BJ (cell line): ENCODE data around the gene LMCD1. TPM values are rescaled to one million over a fixed set of nuclear protein-coding genes. Genes with fewer than 3 reads are reported as not detected.

Experiments used
- CTCF ChIA-PET: fragments of 350-600 bp; formaldehyde crosslinking; extraction: SDS; loops from one replicate; lab custom pipeline; 2021; ENCODE audit warnings: antibody characterized with exemption, inconsistent platforms; lab: Yijun Ruan, JAX
- POLR2A ChIA-PET: fragments of 300-600 bp; sonication (Branson Sonifier 250); formaldehyde crosslinking; extraction: SDS; loops from one replicate; lab custom pipeline; 2021; ENCODE audit warnings: antibody characterized with exemption; lab: Charles Lee
- DNase-seq: peaks from one replicate; pipeline ENCODE4 v3.0.0-alpha.2; 2011; ENCODE audit warnings: low read depth
- H3K27me3 ChIP-seq: 2 replicates; pipeline ENCODE4 v1.6.0; 2011; ENCODE audit warnings: low read length; ENCODE audit not compliant: control insufficient read depth, insufficient read depth
- H3K36me3 ChIP-seq: 2 replicates; pipeline ENCODE4 v1.5.1; 2011; ENCODE audit warnings: low read length; ENCODE audit not compliant: control insufficient read depth, insufficient read depth
- H3K4me3 ChIP-seq: 2 replicates; pipeline ENCODE4 v1.5.1; 2011; ENCODE audit warnings: low read depth, mild to moderate bottlenecking, control low read depth, low read length
- polyA plus RNA-seq: library from polyadenylated mRNA; depleted of rRNA; stranded (reverse); fragments of >200 nt; gene quantifications from 2 replicates; pipeline ENCODE4 v1.2.3, GENCODE V29; 2011
- TF ChIP-seq, protein P1 (sequence below): IDR thresholded peaks from 2 replicates; pipeline ENCODE4 v1.5.1; 2011; ENCODE audit warnings: low read depth, mild to moderate bottlenecking, control low read depth, inconsistent platforms, low read length, moderate library complexity; ENCODE audit not compliant: insufficient read depth

The LMCD1 gene
- polyA plus RNA-seq, 1 experiment, result 168 TPM

DNA sequence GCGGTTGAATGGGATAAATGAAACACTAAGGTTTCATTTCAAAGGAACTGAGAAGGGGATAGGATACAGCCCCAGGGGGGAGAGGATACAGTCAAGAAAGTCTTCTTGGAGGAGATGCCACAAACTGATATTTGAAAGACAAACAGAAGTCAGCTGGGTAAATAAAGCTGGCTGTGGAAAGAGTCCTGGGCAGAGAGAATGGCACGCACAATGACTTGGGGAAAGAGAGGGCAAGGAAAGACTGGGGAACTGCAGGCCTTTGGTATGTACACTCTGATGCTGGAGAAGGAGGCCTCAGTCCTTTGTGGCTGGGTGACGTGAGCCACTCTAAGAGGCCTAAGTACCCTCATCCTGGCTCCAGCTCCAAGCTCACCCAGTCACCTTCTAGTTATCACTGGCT is 45.2 kb upstream of the LMCD1 start:
- TF ChIP-seq, protein P1, sequence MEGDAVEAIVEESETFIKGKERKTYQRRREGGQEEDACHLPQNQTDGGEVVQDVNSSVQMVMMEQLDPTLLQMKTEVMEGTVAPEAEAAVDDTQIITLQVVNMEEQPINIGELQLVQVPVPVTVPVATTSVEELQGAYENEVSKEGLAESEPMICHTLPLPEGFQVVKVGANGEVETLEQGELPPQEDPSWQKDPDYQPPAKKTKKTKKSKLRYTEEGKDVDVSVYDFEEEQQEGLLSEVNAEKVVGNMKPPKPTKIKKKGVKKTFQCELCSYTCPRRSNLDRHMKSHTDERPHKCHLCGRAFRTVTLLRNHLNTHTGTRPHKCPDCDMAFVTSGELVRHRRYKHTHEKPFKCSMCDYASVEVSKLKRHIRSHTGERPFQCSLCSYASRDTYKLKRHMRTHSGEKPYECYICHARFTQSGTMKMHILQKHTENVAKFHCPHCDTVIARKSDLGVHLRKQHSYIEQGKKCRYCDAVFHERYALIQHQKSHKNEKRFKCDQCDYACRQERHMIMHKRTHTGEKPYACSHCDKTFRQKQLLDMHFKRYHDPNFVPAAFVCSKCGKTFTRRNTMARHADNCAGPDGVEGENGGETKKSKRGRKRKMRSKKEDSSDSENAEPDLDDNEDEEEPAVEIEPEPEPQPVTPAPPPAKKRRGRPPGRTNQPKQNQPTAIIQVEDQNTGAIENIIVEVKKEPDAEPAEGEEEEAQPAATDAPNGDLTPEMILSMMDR, result no peak
- ChIA-PET POLR2A (no interaction called here), CTCF (interaction anchor here (0.9 to 3.7 kb wide), 7 partner anchors 11 to 166 kb away, joined by 3 to 14 read pairs (median 4); partner anchors contain the start of gene LMCD1)
- H3K4me3 ChIP-seq, result no peak overlapping the region
- H3K36me3 ChIP-seq, result no peaks in the 10 kb centered on the region
- no peaks in the 10 kb centered on the region for H3K27me3 ChIP-seq
- no peak for DNase-seq

DNA sequence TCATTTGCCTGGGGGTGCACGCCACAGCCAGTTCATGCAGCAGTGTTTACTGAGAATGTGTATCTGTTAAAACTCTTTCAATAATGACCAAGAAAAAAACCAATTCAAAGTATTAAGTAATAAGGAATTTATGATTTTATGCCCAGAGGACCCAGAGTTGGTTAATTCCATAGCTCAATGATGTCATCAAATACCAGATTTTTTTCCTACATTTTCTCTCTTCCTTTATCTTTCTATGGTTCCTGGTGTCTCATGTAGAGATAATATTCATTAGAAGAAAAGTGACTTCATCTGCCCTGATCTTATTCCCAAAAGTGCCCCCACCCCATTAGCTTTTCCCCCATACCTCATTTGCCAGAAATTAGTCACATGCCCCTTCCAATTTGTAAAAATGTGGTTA is 44.6 kb upstream of the LMCD1 start:
- Histone ChIP-seq H3K4me3 (no peak overlapping the region), H3K27me3 (no peaks in the 10 kb centered on the region), H3K36me3 (no peaks in the 10 kb centered on the region)
- DNase-seq, result no peak
- ChIA-PET CTCF (interaction anchor here (0.9 to 3.7 kb wide), 9 partner anchors 12 to 165 kb away, joined by 3 to 14 read pairs (median 4); partner anchors contain the start of gene LMCD1), POLR2A (interaction anchor here (0.6 kb wide), 1 partner anchor 394 kb away, joined by 4 read pairs; no protein-coding TSS in a partner anchor)
- TF ChIP-seq, protein P1, result no peak

DNA sequence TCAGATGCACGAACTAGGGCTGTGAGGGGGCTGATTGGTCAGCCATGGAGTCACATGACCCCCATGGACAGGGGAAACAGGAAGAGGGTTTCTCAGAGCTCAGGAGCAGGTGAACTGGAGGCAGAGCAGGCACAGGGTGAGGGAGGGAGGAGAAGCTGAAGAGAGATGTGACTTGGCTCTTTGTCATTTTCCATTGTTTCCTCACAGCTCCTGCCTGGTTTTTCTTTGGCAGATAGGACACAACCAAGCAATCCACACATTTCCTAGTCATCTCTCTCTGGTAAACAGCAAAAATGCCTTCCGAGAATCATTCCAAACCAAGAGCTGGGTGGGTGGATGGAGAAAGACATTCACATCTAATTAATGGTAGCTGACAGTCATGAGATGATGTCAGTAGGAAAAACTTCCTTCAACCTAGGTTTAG is 43.4 kb upstream of the LMCD1 start:
- no peaks in the 10 kb centered on the region for H3K27me3 ChIP-seq
- peak; percentile 90 for DNase-seq
- H3K36me3 ChIP-seq, result no peaks in the 10 kb centered on the region
- TF ChIP-seq, protein P1, result no peak
- POLR2A ChIA-PET, result interaction anchor here (0.6 to 1.6 kb wide), 6 partner anchors 31 to 142 kb away, joined by 3 to 8 read pairs (median 6); partner anchors contain the start of gene LMCD1
- no peak overlapping the region for H3K4me3 ChIP-seq
- CTCF ChIA-PET, result interaction anchor here (0.9 to 3.7 kb wide), 6 partner anchors 13 to 162 kb away, joined by 3 to 14 read pairs (median 4); no protein-coding TSS in a partner anchor

DNA sequence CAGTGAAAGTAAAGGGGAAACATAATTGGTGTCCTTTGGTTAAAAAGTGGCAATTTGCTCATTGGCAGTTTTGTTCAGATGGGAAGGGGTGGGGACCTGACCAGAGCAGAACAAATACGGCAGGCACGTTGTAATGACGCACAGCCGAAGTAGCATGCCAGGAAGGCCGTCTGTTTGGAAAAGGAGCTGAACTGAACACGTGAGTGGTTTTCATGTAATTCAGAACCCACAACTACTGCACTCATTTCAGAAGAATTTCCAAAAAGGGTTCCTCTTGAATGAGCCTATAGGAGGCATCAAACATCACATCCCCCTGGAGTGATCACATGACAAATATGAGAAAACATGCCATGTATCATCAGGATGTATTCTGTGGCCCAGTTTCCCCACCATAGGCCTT is 42.9 kb upstream of the LMCD1 start:
- POLR2A ChIA-PET, result interaction anchor here (0.5 to 1.6 kb wide), 5 partner anchors 13 to 88 kb away, joined by 4 to 8 read pairs (median 6); partner anchors contain the start of gene LMCD1
- DNase-seq, result peak; percentile 93
- CTCF ChIA-PET, result interaction anchor here (0.9 to 3.7 kb wide), 8 partner anchors 14 to 164 kb away, joined by 3 to 14 read pairs (median 4); no protein-coding TSS in a partner anchor
- Histone ChIP-seq H3K27me3 (no peaks in the 10 kb centered on the region), H3K4me3 (no peak overlapping the region), H3K36me3 (no peaks in the 10 kb centered on the region)
- TF ChIP-seq, protein P1, result 0 out of 2 replicates have a peak, but pooled peaks have one; percentile 11

DNA sequence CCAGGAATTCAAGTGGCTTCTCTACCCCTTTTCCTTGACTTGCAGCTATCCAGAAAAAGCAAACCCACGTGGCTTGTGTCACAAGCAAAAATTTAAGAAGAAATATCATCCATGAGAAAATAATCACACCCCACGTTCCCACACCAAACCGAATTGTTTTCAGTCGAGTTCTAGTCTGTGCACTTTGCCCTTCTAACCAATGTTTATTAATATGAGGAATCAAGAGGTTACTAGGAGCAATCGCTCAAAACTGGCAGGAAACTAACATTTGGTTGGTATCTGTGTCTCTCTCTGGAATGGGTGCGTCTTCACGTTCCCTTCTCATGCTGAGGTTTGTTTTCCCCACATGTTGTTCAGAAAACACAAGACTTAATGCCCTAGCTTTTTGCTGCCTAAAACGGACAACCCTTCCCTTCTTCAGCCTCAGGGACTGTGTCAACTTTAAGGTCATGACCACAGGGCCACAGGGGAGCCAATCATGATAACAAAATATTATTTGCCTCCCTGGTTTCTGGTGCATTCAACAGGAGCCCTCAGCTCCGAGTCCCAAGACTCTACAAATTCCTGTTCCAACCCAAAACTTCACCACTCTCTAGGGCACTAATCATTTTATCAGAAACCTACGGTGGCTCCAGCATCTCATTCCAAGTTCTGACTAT is 41.4 kb upstream of the LMCD1 start:
- TF ChIP-seq, protein P1, result no peak
- DNase-seq, result no peak
- Histone ChIP-seq H3K36me3 (no peaks in the 10 kb centered on the region), H3K4me3 (no peak overlapping the region), H3K27me3 (no peaks in the 10 kb centered on the region)
- ChIA-PET POLR2A (interaction anchor here (0.6 to 1.1 kb wide), 2 partner anchors 42 to 391 kb away, joined by 3 to 8 read pairs; partner anchors contain the start of gene LMCD1), CTCF (interaction anchor here (0.9 to 3.7 kb wide), 4 partner anchors 15 to 162 kb away, joined by 3 to 14 read pairs (median 4); no protein-coding TSS in a partner anchor)
